NCI-H146 (cell line): Measurements from ENCODE around the gene DMWD.
"Not testable (repeated sequence)": the region's sequence is repeated elsewhere in the genome, so short reads cannot be mapped to it uniquely, and the experiment has no call there.

Experiments
- DNase-seq: peaks from one replicate; lab custom pipeline; 2025; lab: John Stamatoyannopoulos, UW

The DMWD gene

DNA sequence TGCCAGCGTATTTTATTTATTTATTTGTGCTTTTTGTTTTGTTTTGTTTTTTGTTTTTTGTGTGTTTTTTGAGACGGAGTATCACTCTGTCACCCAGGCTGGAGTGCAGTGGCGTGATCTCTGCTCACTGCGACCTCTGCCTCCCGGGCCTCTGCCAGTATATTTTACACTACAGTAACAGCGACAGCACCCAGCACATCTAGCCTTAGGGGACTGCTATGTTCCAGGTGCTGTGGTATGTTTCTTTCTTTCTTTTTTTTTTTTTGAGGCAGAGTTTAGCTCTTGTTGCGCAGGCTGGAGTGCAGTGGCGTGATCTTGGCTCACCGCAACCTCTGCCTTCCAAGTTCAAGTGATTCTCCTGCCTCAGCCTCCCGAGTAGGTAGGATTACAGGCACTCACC lies 41.2 kb downstream of the DMWD start:
- not testable (repeated sequence) for DNase-seq

DNA sequence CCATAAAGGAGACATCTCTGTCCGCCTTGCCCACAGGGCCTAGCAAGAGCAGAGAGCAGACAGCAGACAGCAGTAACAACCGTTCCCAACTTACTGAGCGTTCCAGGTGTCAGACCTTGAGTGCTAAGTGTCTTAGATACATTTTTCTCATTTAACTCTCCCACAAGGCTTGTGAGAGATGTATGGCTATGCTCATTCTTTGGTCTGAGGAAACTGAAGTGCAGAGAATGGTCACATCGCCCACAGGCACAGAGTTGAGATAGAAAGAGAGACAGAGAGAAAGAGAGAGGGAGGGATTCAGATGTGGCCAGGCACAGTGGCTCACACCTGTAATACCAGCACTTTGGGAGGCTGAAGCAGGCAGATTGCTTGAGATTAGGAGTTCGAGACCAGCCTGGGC lies 45.1 kb downstream of the DMWD start:
- DNase-seq: no peak

DNA sequence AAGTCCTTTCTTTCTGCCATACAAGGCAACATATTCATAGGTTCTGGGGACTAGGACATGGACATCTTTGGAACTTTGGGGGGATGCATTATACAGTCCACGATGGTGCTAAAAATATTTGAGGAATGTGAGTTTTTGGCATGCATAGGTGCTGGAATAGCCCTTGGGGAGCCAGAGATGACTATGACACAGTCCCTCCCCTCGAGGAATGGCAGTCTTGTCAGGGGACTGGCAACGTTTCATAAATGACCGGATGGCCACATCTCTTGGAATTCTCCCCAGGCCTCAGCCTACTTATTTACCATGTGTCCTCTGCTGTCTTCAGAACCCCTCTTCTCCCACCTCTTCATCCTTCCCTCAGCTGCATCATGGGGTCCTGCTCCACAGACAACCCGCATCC lies 45.8 kb downstream of the DMWD start:
- no peak for DNase-seq

DNA sequence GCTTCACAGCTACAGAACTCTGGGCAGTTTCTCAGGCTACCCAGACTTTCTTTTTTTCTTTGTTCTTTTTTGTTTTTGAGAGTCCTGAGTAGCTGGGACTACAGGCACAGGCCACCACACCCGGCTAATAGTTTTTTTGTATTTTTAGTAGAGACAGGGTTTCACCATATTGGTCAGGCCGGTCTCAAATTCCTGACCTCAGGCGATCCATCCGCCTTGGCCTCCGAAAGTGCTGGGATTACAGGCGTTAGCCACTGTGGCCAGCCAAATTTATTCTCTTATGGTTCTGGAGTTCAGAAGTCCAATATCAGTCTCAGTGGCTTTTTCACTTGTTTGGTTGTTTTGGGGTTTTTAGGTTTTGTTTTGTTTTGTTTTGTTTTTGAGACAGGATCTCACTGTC lies 47.0 kb downstream of the DMWD start:
- DNase-seq: no peak

DNA sequence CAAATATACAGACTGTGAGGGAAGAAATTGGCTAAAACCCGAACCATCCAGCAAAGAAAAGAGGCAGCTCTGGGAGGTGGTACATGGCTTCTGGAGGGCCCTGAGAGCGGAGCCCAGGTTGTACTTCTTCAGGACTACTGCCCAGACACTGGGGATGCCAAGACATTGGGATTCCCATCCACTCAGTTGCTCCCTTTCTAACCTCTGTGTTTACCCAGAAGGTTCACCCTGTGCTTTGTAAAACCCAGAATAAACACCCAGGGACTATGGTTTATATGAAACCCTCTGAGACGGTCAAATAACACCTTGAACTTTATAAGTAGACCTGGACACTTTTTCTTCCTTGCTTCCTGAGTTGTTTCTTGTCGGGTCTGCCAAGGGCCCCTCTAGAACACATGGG lies 49.7 kb downstream of the DMWD start:
- DNase-seq: no peak

DNA sequence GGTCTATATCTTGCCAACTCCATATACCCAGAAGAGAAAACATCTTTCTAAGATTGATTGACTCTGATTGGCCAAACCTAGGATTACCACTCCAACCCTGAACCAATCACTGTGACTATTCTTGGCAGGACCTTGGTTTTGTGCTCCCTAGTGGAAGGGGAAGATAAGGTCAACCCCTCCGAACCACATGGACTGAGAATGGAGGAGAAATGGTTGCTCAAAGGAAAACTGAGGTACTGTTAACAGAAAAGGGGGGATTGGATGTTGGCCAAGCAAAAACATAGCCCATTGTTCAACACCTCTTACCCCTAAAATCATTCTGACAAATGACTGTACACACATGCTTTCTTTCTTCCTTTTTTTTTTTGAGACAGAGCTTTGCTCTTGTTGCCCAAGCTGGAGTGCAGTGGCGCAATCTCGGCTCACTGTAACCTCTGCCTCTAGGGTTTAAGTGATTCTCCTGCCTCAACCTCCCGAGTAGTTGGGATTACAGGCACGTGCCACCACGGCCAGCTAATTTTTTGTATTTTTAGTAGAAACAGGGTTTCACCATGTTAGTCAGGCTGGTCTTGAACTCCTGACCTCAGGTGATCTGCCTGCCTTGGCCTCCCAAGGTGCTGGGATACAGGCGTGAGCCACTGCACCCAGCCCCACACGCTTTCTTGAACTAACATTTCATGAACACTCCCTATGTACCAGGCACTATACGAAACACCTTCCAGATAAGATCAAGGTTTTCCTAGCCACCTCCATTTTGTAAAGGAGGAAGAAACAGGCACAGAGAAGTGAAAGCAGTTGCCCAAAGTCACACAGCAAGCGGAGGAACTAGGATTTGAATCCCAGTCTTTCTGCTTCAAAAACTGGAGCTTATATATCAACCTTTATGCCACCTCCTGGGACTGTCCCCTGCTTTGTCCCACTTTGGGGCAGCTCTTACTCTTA lies 52.9 kb downstream of the DMWD start:
- no peak for DNase-seq

DNA sequence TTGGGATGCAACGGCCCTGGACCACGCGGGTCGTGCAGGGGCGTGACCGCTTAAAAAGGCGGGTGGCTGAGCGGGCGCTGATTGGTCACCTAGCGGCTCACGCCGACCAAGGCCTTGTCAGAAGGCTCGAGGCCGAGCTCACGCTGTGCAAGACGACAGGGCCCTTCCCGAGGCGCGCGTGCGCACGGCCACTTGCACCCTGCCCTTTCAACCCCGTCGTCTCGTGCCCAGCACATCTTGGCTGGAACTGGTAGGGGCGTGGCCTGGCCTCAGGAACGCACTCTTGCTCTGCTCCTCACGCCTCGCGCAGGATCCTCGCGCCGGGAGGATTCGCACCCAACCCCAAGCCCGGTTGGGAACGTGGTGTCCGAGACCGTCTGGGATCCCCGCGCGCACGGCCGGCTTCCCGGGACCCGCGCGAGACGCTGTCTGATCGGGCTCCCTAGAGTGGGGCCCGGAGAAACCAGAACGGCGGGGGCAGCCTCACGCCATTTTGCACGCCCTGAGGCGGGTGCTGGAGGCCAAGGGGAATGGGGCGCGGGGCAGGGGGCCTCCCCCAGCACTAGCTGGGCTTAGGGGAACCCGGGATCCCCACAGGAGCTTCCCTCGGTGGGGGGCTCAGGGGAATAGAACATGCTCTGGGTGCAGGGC lies 59.4 kb downstream of the DMWD start, which contains the start of gene MEIOSIN:
Gene MEIOSIN, plus strand, starts transcription at position 280 of the 651 bp plus-strand sequence. CDS start 1,938 bp downstream, outside the sequence.
- no peak for DNase-seq
